Right cardiac atrium (tissue), 5 donors: ENCODE results near the gene PRMT9. TPM values are rescaled to one million over a fixed set of nuclear protein-coding genes. Genes with fewer than 3 reads are reported as not detected.

Experiments used
- ATAC-seq, 2 donors: fragments of 200-7000 bp; cut with Tn5 transposase; one replicate each; pipeline versions ENCODE4 v1.8.0 to v1.9.1; 2020; ENCODE audit warnings: moderate library complexity in 2 of 2, mild to moderate bottlenecking in 1 of 2
- DNase-seq, 3 donors: peaks; one replicate each; pipeline ENCODE4 v3.0.0-alpha.2; 2020
- H3K27ac ChIP-seq: one replicate; pipeline ENCODE4 v1.5.1; 2013; ENCODE audit warnings: mild to moderate bottlenecking, low read length, control low read depth, moderate library complexity
- H3K27me3 ChIP-seq: one replicate; pipeline ENCODE4 v1.6.1; 2013; ENCODE audit not compliant: control insufficient read depth, insufficient read depth
- H3K4me1 ChIP-seq: one replicate; pipeline ENCODE4 v1.6.1; 2013; ENCODE audit warnings: low read length; ENCODE audit not compliant: control insufficient read depth, insufficient read depth
- H3K4me3 ChIP-seq: one replicate; pipeline ENCODE4 v1.5.1; 2013; ENCODE audit warnings: low read length, control low read depth
- H3K9me3 ChIP-seq: one replicate; pipeline ENCODE4 v1.6.1; 2013; ENCODE audit warnings: low read length; ENCODE audit not compliant: control insufficient read depth
- WGBS: extraction: QIAGEN DNeasy Blood & Tissue Kit; methylation state at CpG from one replicate; pipeline ENCODE4 v1.1.7; 2013; 5-methylcytosine and 5-hydroxymethylcytosine counted together
- intact Hi-C, 4 donors: fragments of 100-400 bp; cut with DNase I; formaldehyde crosslinking; loops; one replicate each; pipeline versions ENCODE4 v1.11.0 to v1.14.0; 2022 to 2023
- polyA plus RNA-seq: library from polyadenylated mRNA; stranded (reverse); fragments of 200-250 nt; gene quantifications from one replicate; pipeline ENCODE4 v1.2.3, GENCODE V29; 2013
- total RNA-seq, 4 donors: library from RNA; stranded (reverse); fragmentation: NEBNext Ultra II Directional; extraction: Animal tissue kit (Norgen Biotek cat#: 25700); gene quantifications; one replicate each; pipeline ENCODE4 v1.2.1, GENCODE V29; 2021
- donor health status: healthy with polysubstance abuse.
- donor health status: DM: no; HTN: yes; CAD: no.
- donor health status: DM: no; HTN: no; CAD: no.
- donor health status: DM: no; HTN: yes; CAD: no; lungs with severe emphysema.
- donor health status: DM: yes; HTN: yes; CAD: no.

Gene PRMT9
- total and polyA plus RNA-seq, 5 donors: 4.9 to 7.1 (median 6.1) TPM

- ATAC-seq (no peak), DNase-seq (no peak)
- H3K27me3 ChIP-seq: no peaks in the 10 kb centered on the region
- H3K4me1 ChIP-seq: no peaks in the 10 kb centered on the region
- 56% methylated on average over 5 of the region's 5 CpGs for WGBS
- H3K27ac ChIP-seq: no peak overlapping the region
- no peaks in the 10 kb centered on the region for H3K9me3 ChIP-seq
- H3K4me3 ChIP-seq: no peak overlapping the region
- intact Hi-C loops: no loop called here
Observed at GRCh38 chr4:147678106-147678505, 5.9 kb downstream of the PRMT9 start.

GRCh38 chr4:147674496-147674895 is 9.5 kb downstream of the PRMT9 start:
- Histone ChIP-seq H3K27ac (no peak overlapping the region), H3K9me3 (no peaks in the 10 kb centered on the region), H3K27me3 (no peaks in the 10 kb centered on the region), H3K4me3 (no peak overlapping the region), H3K4me1 (no peaks in the 10 kb centered on the region)
- intact Hi-C loops: no loop called here
- ATAC-seq (no peak), DNase-seq (no peak)
- WGBS: 94% methylated on average over 1 of the region's 1 CpG

- 89% methylated on average over 4 of the region's 4 CpGs for WGBS
- no peaks in the 10 kb centered on the region for H3K4me1 ChIP-seq
- H3K4me3 ChIP-seq: no peak overlapping the region
- H3K27ac ChIP-seq: no peak overlapping the region
- H3K27me3 ChIP-seq: no peaks in the 10 kb centered on the region
- intact Hi-C loops: no loop called here
- DNase-seq: no peak
- no peak for ATAC-seq
- H3K9me3 ChIP-seq: no peaks in the 10 kb centered on the region
Observed at GRCh38 chr4:147674073-147674472, 9.9 kb downstream of the PRMT9 start.

- Histone ChIP-seq H3K27ac (no peak overlapping the region), H3K9me3 (no peaks in the 10 kb centered on the region), H3K4me3 (no peak overlapping the region), H3K27me3 (no peaks in the 10 kb centered on the region), H3K4me1 (no peaks in the 10 kb centered on the region)
- intact Hi-C loops: no loop called here
- ATAC-seq: no peak
- DNase-seq: no peak
- 95% methylated on average over 4 of the region's 4 CpGs for WGBS
Observed at GRCh38 chr4:147658501-147658900, 25.5 kb downstream of the PRMT9 start.

- no peaks in the 10 kb centered on the region for H3K9me3 ChIP-seq
- intact Hi-C loops: no loop called here
- H3K4me1 ChIP-seq: peaks cover 2% of the 10 kb centered on the region
- ATAC-seq (no peak), DNase-seq (no peak)
- 97% methylated on average over 2 of the region's 2 CpGs for WGBS
- no peak overlapping the region for H3K4me3 ChIP-seq
- H3K27ac ChIP-seq: no peak overlapping the region
- no peaks in the 10 kb centered on the region for H3K27me3 ChIP-seq
Observed at GRCh38 chr4:147655639-147656038, 28.3 kb downstream of the PRMT9 start.

- peaks cover 3% of the 10 kb centered on the region for H3K4me1 ChIP-seq
- 92% methylated on average over 1 of the region's 1 CpG for whole genome bisulfite sequencing
- H3K9me3 ChIP-seq: no peaks in the 10 kb centered on the region
- H3K4me3 ChIP-seq: no peak overlapping the region
- intact Hi-C loops: no loop called here
- DNase-seq: no peak
- H3K27me3 ChIP-seq: no peaks in the 10 kb centered on the region
- H3K27ac ChIP-seq: no peak overlapping the region
- no peak for ATAC-seq
Observed at GRCh38 chr4:147651563-147651962, 32.4 kb downstream of the PRMT9 start.

GRCh38 chr4:147648656-147649055 is 35.3 kb downstream of the PRMT9 start:
- no peak for DNase-seq
- H3K27me3 ChIP-seq: no peaks in the 10 kb centered on the region

GRCh38 chr4:147645099-147645498 is 38.9 kb downstream of the PRMT9 start:
- Histone ChIP-seq H3K4me3 (no peak overlapping the region), H3K9me3 (no peaks in the 10 kb centered on the region), H3K27me3 (no peaks in the 10 kb centered on the region), H3K4me1 (peaks cover 5% of the 10 kb centered on the region), H3K27ac (no peak overlapping the region)
- no peak for ATAC-seq
- intact Hi-C loops: no loop called here
- DNase-seq: no peak

More at GRCh38 chr4:147648656-147649055, 35.3 kb downstream of the PRMT9 start:
- no peak overlapping the region for H3K27ac ChIP-seq
- no peak for ATAC-seq
- intact Hi-C loops: no loop called here
- H3K4me1 ChIP-seq: peaks cover 4% of the 10 kb centered on the region
- no peaks in the 10 kb centered on the region for H3K9me3 ChIP-seq
- H3K4me3 ChIP-seq: no peak overlapping the region

GRCh38 chr4:147644471-147644870 is 39.5 kb downstream of the PRMT9 start:
- DNase-seq (no peak), ATAC-seq (no peak)
- WGBS: 80% methylated on average over 3 of the region's 3 CpGs
- intact Hi-C loops: no loop called here
- H3K27ac ChIP-seq: no peak overlapping the region
- H3K4me3 ChIP-seq: no peak overlapping the region
- H3K9me3 ChIP-seq: no peaks in the 10 kb centered on the region
- peaks cover 5% of the 10 kb centered on the region for H3K4me1 ChIP-seq
- no peaks in the 10 kb centered on the region for H3K27me3 ChIP-seq

GRCh38 chr4:147643616-147644015 is 40.3 kb downstream of the PRMT9 start:
- Histone ChIP-seq H3K9me3 (no peaks in the 10 kb centered on the region), H3K4me3 (no peak overlapping the region), H3K4me1 (peaks cover 5% of the 10 kb centered on the region), H3K27me3 (no peaks in the 10 kb centered on the region), H3K27ac (no peak overlapping the region)
- 100% methylated on average over 1 of the region's 1 CpG for WGBS
- no peak for DNase-seq
- ATAC-seq: no peak
- intact Hi-C loops: no loop called here

- Histone ChIP-seq H3K27me3 (no peaks in the 10 kb centered on the region), H3K9me3 (no peaks in the 10 kb centered on the region), H3K27ac (no peak overlapping the region), H3K4me1 (peaks cover 3% of the 10 kb centered on the region), H3K4me3 (no peak overlapping the region)
- intact Hi-C loops: no loop called here
- DNase-seq: no peak
- no peak for ATAC-seq
- WGBS: 96% methylated on average over 1 of the region's 1 CpG
Observed at GRCh38 chr4:147640331-147640730, 43.6 kb downstream of the PRMT9 start.

GRCh38 chr4:147639388-147639787 is 44.6 kb downstream of the PRMT9 start:
- ATAC-seq (no peak), DNase-seq (no peak)
- H3K4me3 ChIP-seq: no peak overlapping the region
- H3K27ac ChIP-seq: no peak overlapping the region
- H3K27me3 ChIP-seq: no peaks in the 10 kb centered on the region
- peaks cover 3% of the 10 kb centered on the region for H3K4me1 ChIP-seq
- intact Hi-C loops: no loop called here
- no peaks in the 10 kb centered on the region for H3K9me3 ChIP-seq
